K562 (cell line): ENCODE measurements around the gene DSTYK. TPM values are rescaled to one million over a fixed set of nuclear protein-coding genes. Genes with fewer than 3 reads are reported as not detected.

ENCODE experiments used
- CHD7 ChIP-seq: fragments of 200-600 bp; sonication (generic); IDR thresholded peaks from one replicate; pipeline ENCODE4 v1.6.1; 2012; ENCODE audit warnings: mild to moderate bottlenecking, low read depth, low read length, inconsistent platforms
- KLF16 ChIP-seq: IDR thresholded peaks from 2 replicates; pipeline ENCODE4 v1.6.1; 2016; ENCODE audit warnings: antibody characterized with exemption
- TCF3 ChIP-seq: sonication (generic); formaldehyde crosslinking; IDR thresholded peaks from 2 replicates; pipeline ENCODE4 v1.4.0; 2020; ENCODE audit warnings: mild to moderate bottlenecking, missing genetic modification reagents
- ZC3H4 ChIP-seq: sonication (generic); formaldehyde crosslinking; IDR thresholded peaks from 2 replicates; pipeline ENCODE4 v1.9.0; 2021; ENCODE audit warnings: missing genetic modification reagents, borderline replicate concordance
- ZNF551 ChIP-seq: fragments of 250-450 bp; sonication (Bioruptor Pico); IDR thresholded peaks from 2 replicates; pipeline ENCODE4 v1.5.0; 2021; ENCODE audit warnings: mild to moderate bottlenecking, moderate library complexity
- polyA plus RNA-seq, 8 experiments: library from polyadenylated mRNA; depleted of rRNA in 4 of 8; stranded (reverse) in 5 of 8; unstranded in 3 of 8; fragments of >200 nt; fragmentation: Nextera tagmentation in 2 of 8; fragmentation: Illumina TruSeq in 1 of 8; extraction: Ambion mirVana in 2 of 8; extraction: Trizol in 1 of 8; gene quantifications; 2 replicates each; pipeline versions ENCODE4 v1.2.1 to v1.2.3, GENCODE V29; 2011 to 2014; ENCODE audit warnings: inconsistent platforms in 1 of 8, missing spikeins in 1 of 8
- total RNA-seq, 7 experiments: library from RNA; depleted of rRNA in 6 of 7; stranded (reverse); fragments of >200 nt in 6 of 7; fragmentation: Illumina TruSeq in 2 of 7; extraction: Trizol in 2 of 7; gene quantifications; 2 replicates each; pipeline versions ENCODE4 v1.2.1 to v1.2.3, GENCODE V29; 2011 to 2021; ENCODE audit warnings: low replicate concordance in 1 of 7

Gene DSTYK
- total and polyA plus RNA-seq, 9 of the 15 experiments (the other 6 are each of a cell fraction or from before 2014, with no cell fraction given), result 4.2 to 7.1 (median 6.2) TPM

DNA sequence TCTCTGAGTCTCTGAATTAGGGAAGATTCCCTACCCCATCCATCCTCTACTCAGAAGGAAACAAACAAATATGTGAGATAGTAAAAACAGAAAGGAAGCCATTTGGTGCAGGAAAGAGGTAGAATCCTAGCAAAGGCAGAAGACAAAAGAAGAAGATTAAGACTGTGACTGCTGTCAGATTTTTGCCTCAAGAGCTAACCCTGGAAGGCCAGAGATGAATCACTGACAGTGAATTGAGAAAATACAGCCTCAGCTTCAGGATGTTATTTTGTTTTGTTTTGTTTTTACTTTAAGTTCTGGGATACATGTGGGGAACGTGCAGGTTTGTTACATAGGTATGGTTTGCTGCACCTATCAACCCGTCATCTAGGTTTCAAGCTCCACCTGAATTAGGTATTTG is 31.7 kb downstream of the DSTYK start (continued):
- TF ChIP-seq CHD7 (no peak), TCF3 (CRISPR knock-in tag) (no peak), KLF16 (no peak), ZC3H4 (CRISPR knock-in tag) (no peak), ZNF551 (no peak)
